Testis (tissue), 2 donors: Measurements from ENCODE around the gene CYP4F2.
"Not testable (repeated sequence)": the region's sequence is repeated elsewhere in the genome, so short reads cannot be mapped to it uniquely, and the experiment has no call there.

Source experiments
- POLR2A ChIP-seq: fragments of 450-650 bp; IDR thresholded peaks from one replicate; pipeline ENCODE4 v1.6.1; 2017; ENCODE audit warnings: antibody characterized with exemption, mild to moderate bottlenecking, moderate library complexity
- TF ChIP-seq, protein P1 (sequence below), 3 experiments: fragments of 450-650 bp in 2 of 3; fragments of 200-600 bp in 1 of 3; sonication (generic) in 1 of 3; IDR thresholded peaks; one replicate each; pipeline ENCODE4 v1.5.1; 2016 to 2019; ENCODE audit warnings: antibody characterized with exemption in 3 of 3, mild to moderate bottlenecking in 2 of 3, moderate library complexity in 1 of 3

GRCh38 chr19:15933761-15934331, 36.0 kb upstream of the CYP4F2 start:
- TF ChIP-seq, protein P1, sequence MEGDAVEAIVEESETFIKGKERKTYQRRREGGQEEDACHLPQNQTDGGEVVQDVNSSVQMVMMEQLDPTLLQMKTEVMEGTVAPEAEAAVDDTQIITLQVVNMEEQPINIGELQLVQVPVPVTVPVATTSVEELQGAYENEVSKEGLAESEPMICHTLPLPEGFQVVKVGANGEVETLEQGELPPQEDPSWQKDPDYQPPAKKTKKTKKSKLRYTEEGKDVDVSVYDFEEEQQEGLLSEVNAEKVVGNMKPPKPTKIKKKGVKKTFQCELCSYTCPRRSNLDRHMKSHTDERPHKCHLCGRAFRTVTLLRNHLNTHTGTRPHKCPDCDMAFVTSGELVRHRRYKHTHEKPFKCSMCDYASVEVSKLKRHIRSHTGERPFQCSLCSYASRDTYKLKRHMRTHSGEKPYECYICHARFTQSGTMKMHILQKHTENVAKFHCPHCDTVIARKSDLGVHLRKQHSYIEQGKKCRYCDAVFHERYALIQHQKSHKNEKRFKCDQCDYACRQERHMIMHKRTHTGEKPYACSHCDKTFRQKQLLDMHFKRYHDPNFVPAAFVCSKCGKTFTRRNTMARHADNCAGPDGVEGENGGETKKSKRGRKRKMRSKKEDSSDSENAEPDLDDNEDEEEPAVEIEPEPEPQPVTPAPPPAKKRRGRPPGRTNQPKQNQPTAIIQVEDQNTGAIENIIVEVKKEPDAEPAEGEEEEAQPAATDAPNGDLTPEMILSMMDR (IDR thresholded peaks at IDR 0.05): not testable (repeated sequence)
- TF ChIP-seq POLR2A: not testable (repeated sequence)
